ENCODE data around the gene MICOS13. TPM values are rescaled to one million over a fixed set of nuclear protein-coding genes. Genes with fewer than 3 reads are reported as not detected.
A peak's percentile ranks its signal among the peaks of the same experiment; 100 is the strongest.

Gene MICOS13
- total RNA-seq, 4 donors from 2014 or later, result 37.2 to 67.1 (median 58.1) TPM

- Histone ChIP-seq H3K27me3 (no peaks in the 10 kb centered on the region), H3K9me3 (no peaks in the 10 kb centered on the region), H3K4me1 (peaks cover 25% of the 10 kb centered on the region), H3K36me3 (peaks cover 76% of the 10 kb centered on the region), H3K27ac (no peak overlapping the region), H3K4me3 (no peak overlapping the region)
- TF ChIP-seq EP300 (IDR thresholded peaks at IDR 0.05) (no peak), POLR2AphosphoS5 (IDR thresholded peaks at IDR 0.05) (no peak)
- no peak for DNase-seq (ENCODE audit: low spot score in 2 of 2)
- 91% methylated on average over 38 of the region's 45 CpGs for WGBS
Measured at GRCh38 chr19:5694167-5694955, 14.0 kb upstream of the MICOS13 start.

- Histone ChIP-seq H3K9me3 (no peaks in the 10 kb centered on the region), H3K4me1 (peaks cover 28% of the 10 kb centered on the region), H3K36me3 (peaks cover 67% of the 10 kb centered on the region), H3K27me3 (no peaks in the 10 kb centered on the region), H3K4me3 (no peak overlapping the region), H3K27ac (no peak overlapping the region)
- 86% methylated on average over 11 of the region's 39 CpGs for WGBS
- TF ChIP-seq POLR2AphosphoS5 (IDR thresholded peaks at IDR 0.05) (no peak), CTCF (IDR thresholded peaks at IDR 0.05) (no peak), POLR2A (IDR thresholded peaks at IDR 0.05) (no peak)
- DNase-seq (ENCODE audit: low spot score in 2 of 2), result no peak
Measured at GRCh38 chr19:5693195-5694166, 13.2 kb upstream of the MICOS13 start.

GRCh38 chr19:5692723-5693194, 12.4 kb upstream of the MICOS13 start:
- no peak for DNase-seq (ENCODE audit: low spot score in 2 of 2)
- WGBS, result 67% methylated on average over 1 of the region's 7 CpGs
- TF ChIP-seq POLR2AphosphoS5 (IDR thresholded peaks at IDR 0.05) (no peak), POLR2A (IDR thresholded peaks at IDR 0.05) (no peak), EP300 (IDR thresholded peaks at IDR 0.05) (no peak), CTCF (IDR thresholded peaks at IDR 0.05) (no peak)
- Histone ChIP-seq H3K27me3 (no peaks in the 10 kb centered on the region), H3K36me3 (peaks cover 61% of the 10 kb centered on the region), H3K9me3 (no peaks in the 10 kb centered on the region), H3K4me1 (peaks cover 28% of the 10 kb centered on the region), H3K4me3 (no peak overlapping the region), H3K27ac (no peak overlapping the region)

- no peak for DNase-seq (ENCODE audit: low spot score in 2 of 2)
- H3K4me1 ChIP-seq, result peaks cover 33% of the 10 kb centered on the region
- WGBS, result 100% methylated on average over 2 of the region's 42 CpGs
- peaks cover 54% of the 10 kb centered on the region for H3K36me3 ChIP-seq
- H3K27ac ChIP-seq, result peak overlapping the region; percentile 91
- H3K9me3 ChIP-seq, result no peaks in the 10 kb centered on the region
- TF ChIP-seq CTCF (IDR thresholded peaks at IDR 0.05), result no peak
- TF ChIP-seq EP300 (IDR thresholded peaks at IDR 0.05), result no peak
- no peak for TF ChIP-seq POLR2AphosphoS5 (IDR thresholded peaks at IDR 0.05)
- TF ChIP-seq POLR2A (IDR thresholded peaks at IDR 0.05), result no peak
- H3K4me3 ChIP-seq, result peak overlapping the region; percentile 71
- no peaks in the 10 kb centered on the region for H3K27me3 ChIP-seq
Measured at GRCh38 chr19:5691822-5692722, 11.8 kb upstream of the MICOS13 start.

All from suprapubic skin (tissue), 4 donors.